ENCODE data around the gene EOLA2. TPM values are rescaled to one million over a fixed set of nuclear protein-coding genes. Genes with fewer than 3 reads are reported as not detected.
A peak's percentile ranks its signal among the peaks of the same experiment; 100 is the strongest.

The EOLA2 gene
- total and polyA plus RNA-seq, 10 of the 15 experiments (the other 5 are each of a cell fraction or from before 2014, with no cell fraction given), result 23.9 to 55.8 (median 41.4) TPM

DNA sequence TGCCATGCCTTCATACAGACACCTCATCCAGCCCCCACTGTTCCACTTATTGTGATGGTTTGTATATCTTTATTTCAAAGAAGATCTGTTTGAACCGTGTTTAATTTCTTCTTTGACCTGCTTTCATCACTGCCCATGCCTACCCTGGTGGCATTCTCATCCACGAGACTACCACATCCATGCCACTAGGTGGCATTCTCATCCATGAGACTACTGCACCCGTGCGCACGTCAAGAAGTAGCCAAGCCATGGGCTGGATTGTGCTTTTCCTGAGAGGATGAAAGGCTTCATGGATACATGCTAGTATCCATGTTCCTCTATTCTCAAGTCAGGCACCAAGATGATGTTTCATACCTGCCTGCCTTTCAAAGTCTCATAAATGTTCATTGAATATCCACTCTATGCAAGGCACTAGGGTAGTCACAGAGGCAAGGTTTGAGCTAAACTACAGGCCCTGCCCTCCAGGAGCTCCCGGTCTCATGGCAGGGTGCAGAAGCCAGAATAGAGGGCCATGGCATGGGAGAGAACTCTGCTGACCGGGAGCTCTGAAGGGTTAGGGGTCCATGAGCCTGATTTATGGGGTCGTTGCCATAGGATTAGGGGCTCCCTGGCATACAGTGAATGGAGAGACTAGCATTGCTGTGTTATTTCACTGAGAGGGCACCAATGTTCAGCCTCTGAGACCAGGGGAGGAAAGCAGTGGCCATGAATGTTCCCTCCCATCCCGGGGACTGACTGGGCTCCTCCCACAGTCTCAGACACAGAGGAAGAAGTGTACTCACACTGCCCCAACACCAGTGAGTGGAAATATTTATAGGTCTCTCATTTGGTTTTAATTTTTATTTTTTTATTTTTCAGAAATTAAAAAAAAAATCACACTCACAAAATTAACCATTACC is 24.8 kb upstream of the EOLA2 start:
- POLR2A ChIA-PET, result no interaction called here
- SMC1A ChIA-PET (ENCODE audit: uncharacterized antibody, unreplicated experiment), result no interaction called here
- BruUV-seq (replicated peaks), result no TSS peak
- H3K27ac ChIP-seq (ENCODE audit: control insufficient read depth, insufficient read depth), result no peak overlapping the region
- no peak overlapping the region for H3K9ac ChIP-seq (ENCODE audit: control insufficient read depth, insufficient read depth, low read length)
- WGBS (ENCODE audit: insufficient coverage, insufficient replicate concordance, low lambda C conversion rate, missing lambda C conversion rate), result 26% methylated on average over 9 of the region's 9 CpGs
- no peaks in the 10 kb centered on the region for H3K79me2 ChIP-seq (ENCODE audit: control insufficient read depth, insufficient read depth, low read length)
- no peaks in the 10 kb centered on the region for H4K20me1 ChIP-seq (ENCODE audit: control insufficient read depth, insufficient read depth)
- H3K9me3 ChIP-seq (replicated peaks; ENCODE audit: control insufficient read depth, insufficient read depth, low read length), result no peaks in the 10 kb centered on the region
- intact Hi-C loops (cut with micrococcal nuclease; ENCODE audit: unreplicated experiment) (loop anchor here (1.0 to 10.0 kb wide), 5 partner anchors 89 to 753 kb away; no protein-coding TSS in a partner anchor), in situ Hi-C loops (cut with MboI) (loop anchor here (25.0 kb wide), 1 partner anchor 524 kb away; no protein-coding TSS in a partner anchor)
- ATAC-seq (peak; percentile 98), DNase-seq (ENCODE audit: low read depth, low spot score) (peak; percentile 5), FAIRE-seq (peak; percentile 81)
- H3K4me1 ChIP-seq (ENCODE audit: control insufficient read depth, insufficient read depth, low read length), result no peaks in the 10 kb centered on the region
- H3K4me2 ChIP-seq (ENCODE audit: control insufficient read depth, insufficient read depth), result no peak overlapping the region
- no peak overlapping the region for H3K4me3 ChIP-seq
- H3K36me3 ChIP-seq (ENCODE audit: control insufficient read depth in 2 of 2, insufficient read depth in 2 of 2, low read length in 1 of 2), result no peaks in the 10 kb centered on the region; a peak in 1 of 4 replicates
- CTCF ChIA-PET, result interaction anchor here (0.7 to 1.5 kb wide), 6 partner anchors 12 to 524 kb away, joined by 3 to 6 read pairs (median 4); no protein-coding TSS in a partner anchor
- TF ChIP-seq GABPA (IDR thresholded peaks at IDR 0.05; ENCODE audit: low read depth), result no peak
- TF ChIP-seq SMC3 (IDR thresholded peaks at IDR 0.05; ENCODE audit: borderline replicate concordance, low read length), result peak; percentile 61; the same call in 1 of the 2 replicates
- no peak for TF ChIP-seq ATF7 (IDR thresholded peaks at IDR 0.05; ENCODE audit: low read depth)
- TF ChIP-seq CTCF (IDR thresholded peaks at IDR 0.05 in 2 of 3, conservative IDR thresholded peaks at IDR 0.05 in 1 of 3; ENCODE audit: control insufficient read depth in 2 of 3, extremely low read depth in 1 of 3, insufficient read depth in 1 of 3, low read depth in 3 of 3, low read length in 3 of 3), result peak; percentile 70 to 76 (median 71)
- TF ChIP-seq TARDBP (IDR thresholded peaks at IDR 0.05; ENCODE audit: borderline replicate concordance), result no peak
- no peak for TF ChIP-seq ZBTB4 (CRISPR knock-in tag; IDR thresholded peaks at IDR 0.05)
- no peak for TF ChIP-seq IRF5 (IDR thresholded peaks at IDR 0.05; ENCODE audit: borderline replicate concordance)
- peak; percentile 76 for TF ChIP-seq RAD21 (IDR thresholded peaks at IDR 0.05; ENCODE audit: insufficient read depth, low read depth, low read length)
- no peaks in the 10 kb centered on the region for H3K27me3 ChIP-seq (replicated peaks in 1 of 2; ENCODE audit: control insufficient read depth in 2 of 2, insufficient read depth in 2 of 2, low read length in 1 of 2)
- H2AFZ ChIP-seq (ENCODE audit: control insufficient read depth, low read depth, low read length), result no peak overlapping the region
- RAD21 ChIA-PET (ENCODE audit: unreplicated experiment), result no interaction called here

Data from GM12878 (cell line).